Pons (tissue), 1 donor: ENCODE measurements around the gene ODAD4.

ENCODE experiments used
- DNase-seq: peaks from one replicate; pipeline ENCODE4 v3.0.0-alpha.2; 2016; ENCODE audit warnings: low spot score

The ODAD4 gene

DNA sequence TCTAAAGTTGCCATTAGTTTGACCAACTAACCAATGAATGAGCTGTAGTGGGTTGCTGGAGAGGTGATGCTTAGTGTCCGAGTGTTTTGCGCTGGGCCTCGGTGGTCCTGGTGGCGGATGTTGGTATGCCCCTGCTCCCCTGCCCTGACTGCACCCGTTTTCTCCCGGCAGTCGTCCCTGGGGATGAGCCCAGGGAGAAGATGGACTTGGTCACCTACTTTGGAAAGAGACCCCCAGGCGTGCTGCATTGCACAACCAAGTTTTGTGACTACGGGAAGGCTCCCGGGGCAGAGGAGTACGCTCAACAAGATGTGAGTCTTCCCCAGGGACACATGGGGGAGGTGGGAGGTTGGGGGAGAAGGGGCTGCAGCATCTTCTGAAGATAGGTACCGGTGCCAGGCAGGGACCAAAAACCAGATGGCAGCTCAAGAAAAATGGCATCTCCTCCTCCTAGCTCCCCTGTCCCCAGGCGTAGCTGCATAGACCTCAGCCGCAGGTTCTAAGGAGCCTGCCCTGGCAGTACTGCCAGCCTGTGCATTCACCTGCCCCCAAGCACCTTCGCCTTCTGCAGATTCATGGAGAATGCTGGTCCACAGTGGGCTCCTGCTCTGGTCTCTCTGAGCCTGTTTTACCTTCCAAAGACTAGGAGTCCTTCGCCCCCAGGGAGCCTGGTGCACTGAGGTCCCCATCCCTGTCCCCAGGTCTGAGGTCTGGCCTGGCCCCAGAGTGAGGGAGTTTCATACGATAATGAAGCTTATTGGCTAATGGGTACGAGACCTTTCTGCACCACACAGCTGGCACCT, 41.5 kb downstream of the ODAD4 start:
- DNase-seq: peak; percentile 2

- no peak for DNase-seq
Observed at GRCh38 chr17:41972571-41973407, 42.4 kb downstream of the ODAD4 start.

DNA sequence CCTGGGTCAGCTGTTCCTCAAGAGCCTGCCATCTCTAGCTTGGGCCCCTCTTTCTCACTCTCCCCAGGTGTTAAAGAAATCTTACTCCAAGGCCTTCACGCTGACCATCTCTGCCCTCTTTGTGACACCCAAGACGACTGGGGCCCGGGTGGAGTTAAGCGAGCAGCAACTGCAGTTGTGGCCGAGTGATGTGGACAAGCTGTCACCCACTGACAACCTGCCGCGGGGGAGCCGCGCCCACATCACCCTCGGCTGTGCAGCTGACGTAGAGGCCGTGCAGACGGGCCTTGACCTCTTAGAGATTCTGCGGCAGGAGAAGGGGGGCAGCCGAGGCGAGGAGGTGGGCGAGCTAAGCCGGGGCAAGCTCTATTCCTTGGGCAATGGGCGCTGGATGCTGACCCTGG, 43.0 kb downstream of the ODAD4 start:
- DNase-seq: no peak

GRCh38 chr17:41974031-41974430, 43.6 kb downstream of the ODAD4 start:
- DNase-seq: no peak

DNA sequence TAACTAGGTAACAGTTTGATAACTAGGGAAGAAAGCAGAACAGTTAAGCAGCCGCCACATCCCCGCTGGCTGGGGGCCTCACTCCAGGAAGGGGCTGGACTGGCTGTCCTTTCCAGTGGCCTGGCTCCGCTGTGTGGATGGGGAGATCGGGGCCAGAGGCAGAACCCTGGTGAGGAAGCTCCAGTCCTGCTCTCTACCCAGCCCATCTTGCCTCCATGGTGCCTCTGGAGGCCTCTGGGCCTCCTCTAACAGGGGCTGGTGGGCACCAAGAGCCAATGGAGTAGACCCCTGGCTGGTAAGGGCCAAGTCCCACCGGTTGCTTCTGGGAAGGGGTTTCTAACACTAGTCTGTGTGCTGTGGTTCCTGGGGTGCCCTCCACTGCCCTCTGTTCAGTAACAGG, 44.2 kb downstream of the ODAD4 start:
- no peak for DNase-seq

- DNase-seq: peak; percentile 94
Observed at GRCh38 chr17:41975099-41976083, 45.0 kb downstream of the ODAD4 start.

- DNase-seq: peak; percentile 60
Observed at GRCh38 chr17:41976142-41976768, 45.8 kb downstream of the ODAD4 start.

- DNase-seq: no peak
Observed at GRCh38 chr17:41977991-41978390, 47.6 kb downstream of the ODAD4 start.

- no peak for DNase-seq
Observed at GRCh38 chr17:41982026-41982760, 51.8 kb downstream of the ODAD4 start.

DNA sequence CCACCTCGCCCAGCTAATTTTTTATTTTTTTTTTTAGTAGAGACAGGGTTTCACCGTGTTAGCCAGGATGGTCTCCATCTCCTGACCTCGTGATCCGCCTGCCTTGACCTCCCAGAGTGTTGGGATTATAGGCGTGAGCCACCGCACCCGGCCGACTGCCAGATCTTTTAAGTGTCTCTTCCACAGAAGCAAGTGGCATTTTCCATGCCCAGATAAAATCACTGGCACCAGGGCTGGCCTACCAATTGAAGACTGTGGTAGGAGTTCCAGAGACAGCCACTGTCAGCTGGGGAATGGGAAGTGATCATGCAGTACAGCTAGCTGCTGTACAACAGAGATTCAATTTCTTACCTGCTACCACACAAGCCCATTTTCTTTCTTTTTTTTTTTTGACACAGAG, 54.0 kb downstream of the ODAD4 start:
- DNase-seq: no peak

- no peak for DNase-seq
Observed at GRCh38 chr17:41985919-41986318, 55.5 kb downstream of the ODAD4 start.

GRCh38 chr17:41986634-41987033, 56.2 kb downstream of the ODAD4 start:
- DNase-seq: no peak

DNA sequence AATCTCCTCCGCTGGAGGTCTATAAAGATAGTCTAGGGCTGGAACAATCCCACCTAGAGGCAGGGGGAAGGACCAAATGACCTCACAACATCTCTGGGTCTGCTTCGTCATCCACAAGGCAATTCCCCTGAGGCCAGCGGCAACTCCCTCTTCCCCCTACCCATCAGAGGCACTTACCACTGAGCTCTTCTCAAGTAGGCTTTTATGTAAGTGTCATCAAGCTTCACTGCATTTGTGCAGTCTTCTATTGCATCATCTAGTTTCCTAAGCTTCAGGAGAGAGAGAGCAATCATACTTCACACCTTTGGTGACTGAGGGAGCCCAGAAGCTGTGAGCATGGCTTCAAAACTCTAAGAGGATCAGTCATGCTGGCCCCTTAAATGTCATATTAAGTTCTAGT, 57.2 kb downstream of the ODAD4 start:
- DNase-seq: no peak

DNA sequence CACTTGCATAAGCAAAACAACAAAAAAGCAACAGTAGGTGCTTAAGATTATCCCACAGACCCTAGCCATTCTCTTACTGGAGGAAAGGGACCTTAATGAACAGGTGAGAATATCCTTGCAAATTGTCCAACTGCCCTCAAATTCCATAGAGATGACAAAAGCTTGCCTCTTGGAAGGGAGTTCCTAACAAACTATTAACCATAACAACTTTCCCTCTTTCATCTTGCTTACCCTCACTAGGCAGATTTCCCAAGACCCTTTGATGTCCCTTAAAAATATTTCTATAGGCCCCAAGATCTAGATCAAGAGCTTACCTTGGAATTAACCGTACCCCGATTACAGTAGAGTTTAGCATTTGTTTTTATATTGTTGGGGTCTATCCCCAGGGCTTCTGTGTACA, 58.0 kb downstream of the ODAD4 start:
- DNase-seq: no peak

DNA sequence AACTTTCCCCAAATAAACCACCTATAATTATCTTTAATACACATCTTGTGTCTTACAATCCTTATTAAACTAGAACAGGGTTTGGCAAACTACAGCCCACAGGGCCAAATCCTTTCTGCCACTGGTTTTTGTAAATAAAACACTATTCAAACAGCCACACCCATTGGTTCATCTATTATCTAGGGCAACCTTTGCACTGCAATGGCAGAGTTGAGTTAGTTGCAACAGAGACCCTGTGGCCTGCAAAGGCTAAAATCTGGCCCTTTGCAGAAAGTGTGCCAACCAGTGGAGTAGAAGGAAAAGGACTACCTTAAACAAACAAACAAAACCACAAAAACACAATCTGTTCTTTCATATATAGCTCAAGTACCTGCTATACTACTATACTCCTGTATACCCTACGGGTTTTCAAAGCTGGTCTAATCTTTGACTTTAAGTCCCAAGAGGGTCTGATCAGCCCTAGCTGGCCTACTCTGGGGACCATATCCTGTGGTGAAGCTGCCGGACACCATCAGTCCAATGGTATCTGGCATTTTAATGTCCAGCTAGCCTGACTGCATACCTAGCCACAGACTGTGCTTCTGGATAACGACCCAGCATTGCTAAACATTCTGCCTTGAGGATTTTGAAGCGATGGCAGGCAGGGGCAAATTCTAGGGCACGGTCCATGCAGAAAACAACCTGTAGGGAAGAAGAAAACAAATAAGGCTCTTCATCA, 59.4 kb downstream of the ODAD4 start:
- no peak for DNase-seq

- peak; percentile 96 for DNase-seq
Observed at GRCh38 chr17:41992576-41992975, 62.2 kb downstream of the ODAD4 start.

DNA sequence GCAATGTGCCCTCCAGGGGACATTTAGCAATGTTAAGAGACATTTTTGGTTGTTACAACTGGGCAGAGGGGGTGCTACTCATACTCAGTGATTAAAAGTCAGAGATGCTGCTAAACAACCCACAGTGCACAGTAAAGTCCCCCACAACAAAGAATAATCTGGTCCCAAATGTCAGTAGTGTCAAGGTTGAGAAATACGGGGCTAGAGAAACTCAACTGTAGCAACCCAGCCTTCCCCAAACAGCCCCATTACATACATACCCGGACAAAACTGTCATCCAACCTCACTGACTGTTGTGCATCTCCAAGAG, 66.4 kb downstream of the ODAD4 start:
- no peak for DNase-seq

DNA sequence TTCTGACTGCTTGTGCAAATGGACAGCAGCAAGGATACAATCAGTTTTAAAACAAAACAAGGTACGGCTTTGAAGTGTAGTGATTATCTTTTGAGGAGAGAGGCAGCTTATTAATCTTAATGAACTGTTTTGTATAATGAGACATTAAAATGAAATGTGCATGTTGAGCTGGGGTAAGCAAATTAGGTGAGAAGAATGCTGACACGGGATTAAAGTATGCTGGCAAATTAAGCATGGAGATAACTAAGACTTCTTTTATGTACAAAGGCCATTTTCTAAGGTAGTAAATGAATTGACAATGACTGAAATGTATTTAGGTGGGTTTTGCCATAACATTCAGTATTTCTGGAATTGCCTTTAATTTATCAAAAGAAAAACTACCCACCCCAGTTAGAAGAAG, 68.1 kb downstream of the ODAD4 start:
- DNase-seq: no peak

- no peak for DNase-seq
Observed at GRCh38 chr17:42000413-42001133, 70.2 kb downstream of the ODAD4 start.

- DNase-seq: no peak
Observed at GRCh38 chr17:42001729-42002128, 71.3 kb downstream of the ODAD4 start.
